ENCODE measurements around the gene DDX39B. TPM values are rescaled to one million over a fixed set of nuclear protein-coding genes. Genes with fewer than 3 reads are reported as not detected.
"Not testable (repeated sequence)": the region's sequence is repeated elsewhere in the genome, so short reads cannot be mapped to it uniquely, and the experiment has no call there.

DDX39B gene
- total RNA-seq, 1 experiment from 2014 or later = 813 TPM

GRCh38 chr6:31510007-31510406, 31.8 kb downstream of the DDX39B start:
- H2BK20ac ChIP-seq (ENCODE audit: low read depth, low read length, poor library complexity, severe bottlenecking) = no peak overlapping the region
- no peak overlapping the region for H3T11ph ChIP-seq (ENCODE audit: low read length)
- no peak overlapping the region for H2AK5ac ChIP-seq (ENCODE audit: insufficient read length, low read length)
- H3K4me2 ChIP-seq (ENCODE audit: insufficient read depth, insufficient read length, low read length) = no peak overlapping the region
- H3K9me3 Mint-ChIP-seq = peaks cover 0 to 2% of the 10 kb centered on the region in 2 experiments; a peak in 2 of 5 replicates
- no peaks in the 10 kb centered on the region for H3K27me3 Mint-ChIP-seq (ENCODE audit: low read depth)
- H3K27ac Mint-ChIP-seq = no peak overlapping the region; a peak in 1 of 7 replicates
- H3K4me1 ChIP-seq (ENCODE audit: insufficient read depth, low read length) = no peaks in the 10 kb centered on the region
- H4K20me1 ChIP-seq (ENCODE audit: control insufficient read depth, insufficient read depth, insufficient read length) = no peaks in the 10 kb centered on the region
- H3K9me3 ChIP-seq (ENCODE audit: control insufficient read depth, low read depth, low read length) = no peaks in the 10 kb centered on the region
- H3K27ac ChIP-seq (ENCODE audit: insufficient read length, low read depth, low read length) = no peak overlapping the region
- no peak overlapping the region for H2BK12ac ChIP-seq (ENCODE audit: insufficient read length, low read depth, low read length)
- H3K79me2 ChIP-seq (ENCODE audit: insufficient read depth, low read length) = no peaks in the 10 kb centered on the region
- no peak for TF ChIP-seq CTCF (conservative IDR thresholded peaks at IDR 0.05)
- no peak overlapping the region for H3K56ac ChIP-seq (ENCODE audit: insufficient read length, low read depth, low read length)
- no peak overlapping the region for H2AFZ ChIP-seq (ENCODE audit: low read length)
- H3K4me3 Mint-ChIP-seq = no peak overlapping the region
- H3K27me3 ChIP-seq (ENCODE audit: insufficient read depth, low read length) = no peaks in the 10 kb centered on the region
- no peak overlapping the region for H3K23ac ChIP-seq (ENCODE audit: insufficient read length, low read depth, low read length)
- no peak overlapping the region for H4K5ac ChIP-seq (ENCODE audit: insufficient read length, low read depth, low read length)
- H3K14ac ChIP-seq (ENCODE audit: insufficient read depth, low read length) = no peak overlapping the region
- H4K8ac ChIP-seq (replicated peaks; ENCODE audit: insufficient read length, low read depth, low read length) = no peak overlapping the region
- H2BK5ac ChIP-seq (ENCODE audit: insufficient read length, low read length) = no peak overlapping the region
- H3K36me3 Mint-ChIP-seq (ENCODE audit: insufficient read depth in 1 of 3, low read depth in 3 of 3) = peaks cover 41 to 49% (median 49%) of the 10 kb centered on the region in 3 experiments
- no peaks in the 10 kb centered on the region for H3K79me1 ChIP-seq (ENCODE audit: insufficient read depth, low read depth, low read length, poor library complexity, severe bottlenecking)
- no peak overlapping the region for H3K9ac ChIP-seq (ENCODE audit: extremely low read depth, insufficient read length, low read length)
- H4K91ac ChIP-seq (ENCODE audit: insufficient read length, low read depth, low read length) = no peak overlapping the region
- no peak overlapping the region for H3K18ac ChIP-seq (ENCODE audit: insufficient read length, low read depth, low read length)
- H3K23me2 ChIP-seq (ENCODE audit: insufficient read length, low read depth, low read length, poor library complexity, severe bottlenecking) = no peaks in the 10 kb centered on the region
- DNase-seq = no peak
- no CpG with 5 or more reads among the region's 4 CpGs for WGBS (ENCODE audit: extremely low coverage, insufficient read length, low lambda C conversion rate)
- H3K4me1 Mint-ChIP-seq = peaks cover 0 to 5% of the 10 kb centered on the region in 2 experiments; a peak in 2 of 4 replicates
- H2BK120ac ChIP-seq (ENCODE audit: low read depth, low read length, poor library complexity, severe bottlenecking) = no peak overlapping the region
- H2BK15ac ChIP-seq (ENCODE audit: low read depth, low read length) = no peak overlapping the region
- no peak overlapping the region for H3K4ac ChIP-seq (ENCODE audit: low read depth, low read length)

- not testable (repeated sequence) for H3K4ac ChIP-seq (ENCODE audit: low read depth, low read length); H2AK5ac ChIP-seq (ENCODE audit: insufficient read length, low read length); H3K79me1 ChIP-seq (ENCODE audit: insufficient read depth, low read depth, low read length, poor library complexity, severe bottlenecking); H3K27me3 ChIP-seq (ENCODE audit: insufficient read depth, low read length); H3K27ac ChIP-seq (ENCODE audit: insufficient read length, low read depth, low read length); H3K18ac ChIP-seq (ENCODE audit: insufficient read length, low read depth, low read length); H3K4me2 ChIP-seq (ENCODE audit: insufficient read depth, insufficient read length, low read length); H2BK15ac ChIP-seq (ENCODE audit: low read depth, low read length); H4K91ac ChIP-seq (ENCODE audit: insufficient read length, low read depth, low read length); H3T11ph ChIP-seq (ENCODE audit: low read length); H3K9me3 ChIP-seq (ENCODE audit: control insufficient read depth, low read depth, low read length); H2AFZ ChIP-seq (ENCODE audit: low read length); H3K4me3 Mint-ChIP-seq; H2BK120ac ChIP-seq (ENCODE audit: low read depth, low read length, poor library complexity, severe bottlenecking); H3K4me1 ChIP-seq (ENCODE audit: insufficient read depth, low read length); H3K9ac ChIP-seq (ENCODE audit: extremely low read depth, insufficient read length, low read length); H3K4me1 Mint-ChIP-seq; H2BK20ac ChIP-seq (ENCODE audit: low read depth, low read length, poor library complexity, severe bottlenecking); H3K79me2 ChIP-seq (ENCODE audit: insufficient read depth, low read length); DNase-seq; H3K14ac ChIP-seq (ENCODE audit: insufficient read depth, low read length); H3K56ac ChIP-seq (ENCODE audit: insufficient read length, low read depth, low read length); H2BK5ac ChIP-seq (ENCODE audit: insufficient read length, low read length); H3K9me3 Mint-ChIP-seq; H4K8ac ChIP-seq (replicated peaks; ENCODE audit: insufficient read length, low read depth, low read length); H3K27me3 Mint-ChIP-seq (ENCODE audit: low read depth); H3K23ac ChIP-seq (ENCODE audit: insufficient read length, low read depth, low read length); H4K20me1 ChIP-seq (ENCODE audit: control insufficient read depth, insufficient read depth, insufficient read length); H2BK12ac ChIP-seq (ENCODE audit: insufficient read length, low read depth, low read length); H4K5ac ChIP-seq (ENCODE audit: insufficient read length, low read depth, low read length); H3K23me2 ChIP-seq (ENCODE audit: insufficient read length, low read depth, low read length, poor library complexity, severe bottlenecking)
- H3K36me3 Mint-ChIP-seq (ENCODE audit: insufficient read depth in 1 of 3, low read depth in 3 of 3) = peaks cover 41 to 50% (median 49%) of the 10 kb centered on the region in 3 experiments
- peak overlapping the region in 1 of 3 experiments; percentile 56; a peak in 1 of 7 replicates for H3K27ac Mint-ChIP-seq
- WGBS (ENCODE audit: extremely low coverage, insufficient read length, low lambda C conversion rate) = no CpG with 5 or more reads among the region's 2 CpGs
These were observed 32.8 kb downstream of the DDX39B start for GRCh38 chr6:31509036-31509435.
